ENCODE data around the gene MYL4.

Gene MYL4

GRCh38 chr17:47250855-47251254, 41.7 kb downstream of the MYL4 start:
- H3K4me3 ChIP-seq (ENCODE audit: control insufficient read depth, low read depth, low read length): no peak overlapping the region
- DNase-seq (ENCODE audit: low read depth): no peak
- TF ChIP-seq CTCF (conservative IDR thresholded peaks at IDR 0.05; ENCODE audit: control insufficient read depth, insufficient read depth, low read depth, low read length): no peak

GRCh38 chr17:47251421-47251940, 42.3 kb downstream of the MYL4 start:
- DNase-seq (ENCODE audit: low read depth): no peak
- H3K4me3 ChIP-seq (ENCODE audit: control insufficient read depth, low read depth, low read length): no peak overlapping the region
- TF ChIP-seq CTCF (conservative IDR thresholded peaks at IDR 0.05; ENCODE audit: control insufficient read depth, insufficient read depth, low read depth, low read length): no peak

GRCh38 chr17:47252209-47252608, 43.1 kb downstream of the MYL4 start:
- no peak overlapping the region for H3K4me3 ChIP-seq (ENCODE audit: control insufficient read depth, low read depth, low read length)
- DNase-seq (ENCODE audit: low read depth): no peak
- no peak for TF ChIP-seq CTCF (conservative IDR thresholded peaks at IDR 0.05; ENCODE audit: control insufficient read depth, insufficient read depth, low read depth, low read length)

GRCh38 chr17:47252766-47253512, 43.8 kb downstream of the MYL4 start:
- TF ChIP-seq CTCF (conservative IDR thresholded peaks at IDR 0.05; ENCODE audit: control insufficient read depth, insufficient read depth, low read depth, low read length): no peak
- peak overlapping the region; percentile 53 for H3K4me3 ChIP-seq (ENCODE audit: control insufficient read depth, low read depth, low read length)
- no peak for DNase-seq (ENCODE audit: low read depth)

- TF ChIP-seq CTCF (conservative IDR thresholded peaks at IDR 0.05; ENCODE audit: control insufficient read depth, insufficient read depth, low read depth, low read length): peak; percentile 14
Measured at GRCh38 chr17:47253541-47254402, 44.6 kb downstream of the MYL4 start, which contains the start of gene ITGB3. TSS of gene ITGB3 (plus strand) at chr17:47253827. CDS start at chr17:47253862, 35 bp downstream.

GRCh38 chr17:47254403-47254943, 45.3 kb downstream of the MYL4 start:
- DNase-seq (ENCODE audit: low read depth): no peak
- peak overlapping the region; percentile 53 for H3K4me3 ChIP-seq (ENCODE audit: control insufficient read depth, low read depth, low read length)
- no peak for TF ChIP-seq CTCF (conservative IDR thresholded peaks at IDR 0.05; ENCODE audit: control insufficient read depth, insufficient read depth, low read depth, low read length)

More at GRCh38 chr17:47253541-47254402, 44.6 kb downstream of the MYL4 start, which contains the start of gene ITGB3:
- peak; percentile 71 for DNase-seq (ENCODE audit: low read depth)
- H3K4me3 ChIP-seq (ENCODE audit: control insufficient read depth, low read depth, low read length): peak within 1 kb of the TSS; percentile 53
